GM21390 (cell line): ENCODE data around the gene NEB.
"Not testable (repeated sequence)": the region's sequence is repeated elsewhere in the genome, so short reads cannot be mapped to it uniquely, and the experiment has no call there.

Experiments used
- ATAC-seq: cut with Tn5 transposase; IDR thresholded peaks from one replicate; pipeline ENCODE4 v1.9.1; 2021; ENCODE audit not compliant: unreplicated experiment

NEB gene

DNA sequence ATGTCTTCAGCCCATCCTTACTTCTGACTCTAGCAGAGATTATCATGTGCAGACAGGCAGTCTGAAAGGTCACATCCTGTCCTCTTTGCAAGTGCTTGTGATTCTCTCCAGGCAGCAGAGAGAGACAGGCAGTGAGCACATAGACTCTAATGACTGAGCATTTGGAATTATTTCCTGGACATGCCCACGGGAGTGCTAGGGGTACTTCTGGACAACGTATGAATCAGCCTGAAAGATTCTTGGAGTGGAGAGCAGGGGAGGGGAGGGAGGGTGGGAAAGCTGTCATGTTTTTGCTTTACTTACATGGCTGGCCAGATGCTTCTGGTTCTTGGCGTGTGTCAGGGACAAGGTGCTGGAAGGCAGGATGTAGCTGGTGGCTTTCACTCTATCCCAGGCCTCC lies 174.0 kb downstream of the NEB start:
- ATAC-seq: no peak

DNA sequence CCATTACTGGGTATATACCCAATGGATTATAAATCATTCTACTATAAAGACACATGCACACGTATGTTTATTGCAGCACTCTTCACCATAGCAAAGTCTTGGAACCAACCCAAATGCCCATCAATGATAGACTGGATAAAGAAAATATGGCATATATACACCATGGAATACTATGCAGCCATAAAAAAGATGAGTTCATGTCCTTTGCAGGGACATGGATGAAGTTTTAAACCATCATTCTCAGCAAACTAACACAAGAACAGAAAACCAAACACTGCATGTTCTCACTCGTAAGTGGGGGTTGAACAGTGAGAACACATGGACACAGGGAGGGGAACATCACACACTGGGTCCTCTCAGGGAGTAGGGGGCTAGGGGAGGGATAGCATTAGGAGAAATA lies 174.8 kb downstream of the NEB start:
- not testable (repeated sequence) for ATAC-seq

DNA sequence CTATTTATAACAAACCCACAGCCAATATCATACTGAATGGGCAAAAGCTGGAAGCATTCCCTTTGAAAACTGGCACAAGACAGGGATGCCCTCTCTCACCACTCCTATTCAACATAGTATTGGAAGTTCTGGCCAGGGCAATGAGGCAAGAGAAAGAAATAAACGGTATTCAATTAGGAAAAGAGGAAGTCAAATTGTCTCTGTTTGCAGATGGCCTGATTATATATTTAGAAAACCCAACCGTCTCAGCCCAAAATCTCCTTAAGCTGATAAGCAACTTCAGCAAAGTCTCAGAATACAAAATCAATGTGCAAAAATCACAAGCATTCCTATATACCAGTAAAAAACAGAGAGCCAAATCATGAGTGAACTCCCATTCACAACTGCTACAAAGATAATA lies 176.4 kb downstream of the NEB start:
- ATAC-seq: not testable (repeated sequence)

DNA sequence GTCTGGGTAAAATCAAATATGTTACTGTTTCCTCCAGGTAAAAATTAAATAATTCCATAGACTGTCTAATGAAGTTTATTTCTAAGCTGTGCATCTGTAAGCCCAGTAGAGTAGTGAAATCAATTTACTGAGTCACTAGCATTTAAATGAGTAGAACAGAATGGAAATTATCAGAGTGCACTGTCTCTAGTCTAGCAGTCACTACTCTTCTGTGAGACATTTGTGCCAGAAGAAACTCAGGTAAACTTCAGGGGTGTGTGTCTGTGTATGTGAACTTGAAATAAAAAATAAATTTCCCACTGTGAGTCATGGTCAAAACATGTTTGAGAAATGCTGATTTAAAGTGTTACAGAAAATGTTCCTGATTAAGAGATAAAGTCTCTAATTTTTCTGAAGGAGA lies 178.2 kb downstream of the NEB start:
- ATAC-seq: no peak

DNA sequence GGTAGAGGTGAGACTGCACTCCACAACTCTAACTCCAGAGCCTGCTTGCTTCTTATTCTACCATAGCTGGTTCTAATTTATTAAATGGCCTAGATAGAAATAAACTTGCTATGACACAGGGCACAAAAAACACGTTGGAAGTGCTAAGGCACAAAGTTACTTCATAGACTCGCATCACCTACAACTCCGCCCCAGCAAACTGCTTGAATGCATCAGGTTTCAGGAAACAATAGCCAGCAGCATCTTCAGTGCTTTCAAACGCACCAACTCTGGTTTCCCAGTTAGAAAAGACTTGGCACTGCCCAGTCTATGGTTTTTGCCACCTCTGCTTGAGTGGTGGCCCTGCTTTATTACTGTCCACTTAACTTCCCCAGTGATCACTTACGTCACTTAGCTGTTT lies 182.0 kb downstream of the NEB start:
- ATAC-seq: no peak

DNA sequence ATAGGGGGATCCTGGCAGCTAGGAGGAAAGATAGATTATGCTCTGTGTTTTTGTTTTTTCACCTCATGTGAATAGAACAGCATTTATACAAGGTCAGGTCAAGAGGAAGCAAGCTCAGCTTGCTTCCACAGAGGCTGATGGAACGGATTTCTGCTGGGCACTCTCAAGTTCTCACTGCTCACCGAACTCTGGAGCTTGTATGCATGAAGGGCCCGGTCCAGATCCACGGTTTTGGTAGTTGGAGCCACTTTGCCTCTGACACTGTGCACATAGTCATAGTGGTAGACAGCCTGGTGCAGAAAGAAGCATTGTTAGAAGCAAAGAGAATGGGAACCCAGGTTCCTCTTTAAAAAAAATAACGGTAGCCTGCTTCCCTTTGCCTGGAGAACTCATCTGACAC lies 182.7 kb downstream of the NEB start:
- ATAC-seq: no peak

DNA sequence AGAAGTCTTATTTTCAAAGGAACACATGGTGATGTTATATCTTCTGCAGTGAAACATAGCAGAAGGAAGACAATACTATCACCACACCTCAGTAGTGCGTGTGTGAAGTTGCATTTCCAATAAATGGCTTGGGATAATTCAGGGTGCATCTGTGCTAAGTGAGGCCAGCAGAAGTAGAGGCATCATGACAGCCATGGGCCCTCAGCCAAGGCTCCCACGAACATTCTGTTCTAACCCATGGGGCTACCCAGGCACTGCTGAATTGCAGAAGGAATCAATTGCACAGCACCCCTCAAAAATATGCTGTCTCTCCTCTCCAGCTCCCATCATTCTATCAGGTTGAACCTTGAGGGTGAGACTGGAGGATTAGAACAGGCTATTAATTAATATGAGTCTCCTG lies 185.1 kb downstream of the NEB start:
- ATAC-seq: no peak

DNA sequence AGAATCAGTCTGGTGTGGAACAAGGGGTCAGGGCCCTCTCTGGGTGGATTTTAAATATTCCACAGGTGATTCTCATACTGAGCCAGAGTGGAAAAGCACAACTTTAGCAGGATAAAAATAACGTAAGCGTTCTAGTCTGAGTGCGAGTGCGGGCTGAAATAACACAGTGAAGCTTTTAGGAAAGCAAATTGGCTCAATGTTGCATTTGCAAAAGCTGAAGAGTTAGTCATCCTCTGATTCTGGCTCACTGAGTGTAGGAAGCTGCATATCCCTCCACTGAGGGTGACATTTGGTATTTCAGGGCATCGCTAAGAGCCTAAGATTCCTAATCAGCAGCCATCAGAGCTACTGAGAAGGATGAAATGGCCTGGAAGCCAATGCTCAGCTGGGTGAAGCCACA lies 189.8 kb downstream of the NEB start:
- ATAC-seq: no peak

DNA sequence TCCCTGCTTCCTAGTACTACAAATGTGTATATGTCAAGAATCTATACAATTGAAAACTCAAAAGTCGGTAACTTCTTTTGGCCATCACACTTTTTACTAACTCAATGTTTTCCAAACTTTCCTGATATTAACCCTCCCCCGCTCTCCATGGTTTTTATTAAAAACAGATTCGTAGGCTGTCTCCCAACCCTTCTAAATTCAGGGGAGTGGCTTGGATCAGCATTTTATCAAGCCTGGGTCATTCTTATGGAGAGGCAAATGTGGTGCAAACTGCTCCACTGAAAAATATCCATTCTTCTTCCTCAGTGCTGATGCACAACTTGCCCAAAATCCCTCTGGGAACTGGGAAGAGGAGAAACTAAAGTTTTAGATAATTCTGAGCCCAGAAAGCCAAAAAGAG lies 190.4 kb downstream of the NEB start:
- ATAC-seq: no peak

DNA sequence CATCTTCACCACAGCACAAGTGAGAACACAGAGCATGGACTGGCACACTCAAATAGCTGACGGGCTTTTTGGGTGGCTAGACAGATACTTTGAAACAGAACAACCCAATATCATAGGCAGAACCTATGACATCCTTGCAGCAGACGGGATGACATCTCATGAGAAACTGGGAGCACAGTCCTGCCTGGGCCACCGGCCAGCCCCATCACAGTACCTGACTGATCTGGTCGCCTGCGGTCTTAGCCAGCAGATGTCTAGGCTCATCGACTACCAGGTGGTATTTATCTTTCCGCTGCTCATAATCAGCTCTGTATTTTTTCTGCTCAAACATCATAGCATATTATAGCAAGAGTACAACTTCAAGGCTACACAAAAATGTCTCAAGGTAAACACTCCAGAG lies 200.3 kb downstream of the NEB start:
- no peak for ATAC-seq

DNA sequence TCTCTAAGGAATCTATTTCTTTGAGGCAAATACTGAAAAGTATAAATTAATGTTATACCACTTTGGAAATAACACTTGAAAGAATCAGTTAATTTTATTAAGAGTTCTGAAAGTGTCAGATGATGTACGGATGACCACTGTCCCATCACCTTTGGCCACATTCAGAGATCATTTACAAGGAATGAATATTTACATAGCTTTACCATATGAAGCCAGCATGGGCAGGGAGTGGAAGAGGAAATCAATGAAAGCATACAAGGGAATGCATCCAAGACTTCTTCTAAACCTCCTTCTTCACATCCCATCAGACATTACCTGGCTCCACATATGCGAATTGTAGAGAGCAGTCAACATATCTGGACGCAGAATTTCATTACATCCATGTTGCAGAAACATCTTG lies 201.1 kb downstream of the NEB start:
- ATAC-seq: no peak

DNA sequence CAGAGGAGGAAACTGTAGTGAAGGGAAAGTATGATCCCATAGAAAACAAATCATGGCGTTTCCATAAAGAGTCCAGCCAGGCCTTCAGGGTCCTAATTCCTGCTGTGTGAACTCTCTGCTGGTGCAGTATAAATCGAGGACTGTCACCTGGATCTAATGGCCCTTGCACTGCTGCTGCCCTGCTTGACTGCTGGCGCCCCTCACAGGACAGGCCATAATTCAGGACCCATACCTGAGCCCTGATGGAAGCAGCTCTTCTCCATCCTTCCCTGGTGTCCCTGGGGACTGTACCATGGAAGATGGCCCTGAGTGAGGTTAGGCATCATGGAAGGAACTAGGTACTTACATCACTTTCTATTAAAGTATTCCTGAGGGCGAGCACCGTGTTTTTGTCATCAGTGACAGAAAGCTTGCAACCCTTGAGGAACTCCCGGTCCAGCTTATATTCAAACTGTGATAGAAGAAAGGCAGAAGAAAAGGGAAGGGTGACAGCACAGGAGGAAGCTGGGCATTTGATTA lies 207.6 kb downstream of the NEB start:
- ATAC-seq: no peak

DNA sequence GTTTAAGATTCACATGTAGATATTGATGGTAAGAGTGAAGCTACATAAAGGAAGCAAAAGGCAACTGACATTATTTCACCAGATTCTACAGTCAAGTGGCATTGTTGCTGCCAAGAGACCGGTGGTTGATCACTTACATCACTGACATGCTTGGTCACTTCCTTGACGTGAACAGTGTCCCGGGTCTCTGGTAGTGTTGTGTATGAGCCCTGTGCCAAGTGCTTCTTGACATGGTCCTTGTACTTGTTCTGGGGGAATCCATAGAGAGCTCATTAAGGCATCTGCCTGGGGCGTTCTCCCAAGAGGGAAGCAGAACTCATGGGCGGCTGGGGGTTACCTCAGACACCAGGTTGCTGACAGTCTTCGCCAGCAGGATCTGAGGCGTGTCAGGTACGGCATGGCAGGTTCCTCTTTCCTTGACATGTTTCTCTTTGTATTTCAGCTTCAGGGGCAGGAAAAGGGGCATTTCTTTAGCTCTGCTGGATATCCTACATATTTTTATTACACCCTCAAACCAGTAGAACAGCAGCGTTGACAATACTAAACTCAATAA lies 208.4 kb downstream of the NEB start:
- no peak for ATAC-seq

DNA sequence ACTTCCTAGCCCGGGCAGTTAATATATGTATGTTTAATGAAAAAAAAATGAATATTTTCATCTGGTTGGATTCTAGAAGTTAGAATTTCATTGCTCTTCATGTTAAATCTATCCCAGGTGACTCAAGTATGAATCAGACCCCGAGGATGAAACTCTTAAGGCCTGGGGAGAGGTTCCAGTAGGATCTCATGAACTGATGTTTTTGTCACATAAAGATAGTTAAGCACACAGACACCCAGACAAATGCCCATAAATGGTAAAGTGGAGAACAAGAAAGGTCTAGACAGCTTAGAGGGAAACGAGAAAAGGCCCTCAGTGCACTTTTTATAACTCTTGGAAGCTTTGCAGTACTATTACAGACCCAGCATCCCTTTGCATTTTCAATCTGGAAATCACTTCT lies 210.4 kb downstream of the NEB start:
- no peak for ATAC-seq

DNA sequence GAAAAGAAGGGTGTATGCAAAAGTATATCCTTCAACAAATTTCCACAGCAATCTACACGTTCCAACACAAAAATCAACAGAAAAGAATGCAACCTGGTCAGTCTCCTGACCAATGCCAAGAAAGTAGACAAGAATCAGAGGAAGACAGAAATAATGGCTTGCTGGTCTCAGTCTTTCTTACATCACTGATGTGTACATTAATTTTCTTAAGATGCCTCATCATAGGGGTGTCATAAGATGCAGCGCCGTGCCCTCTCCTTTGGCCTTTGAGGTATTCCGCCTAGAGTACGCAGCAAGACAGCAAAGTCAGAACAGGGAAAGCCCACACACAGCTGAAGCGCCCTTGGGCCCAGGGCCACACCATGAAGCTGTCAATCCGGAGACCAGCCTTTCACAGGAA lies 211.7 kb downstream of the NEB start:
- no peak for ATAC-seq

DNA sequence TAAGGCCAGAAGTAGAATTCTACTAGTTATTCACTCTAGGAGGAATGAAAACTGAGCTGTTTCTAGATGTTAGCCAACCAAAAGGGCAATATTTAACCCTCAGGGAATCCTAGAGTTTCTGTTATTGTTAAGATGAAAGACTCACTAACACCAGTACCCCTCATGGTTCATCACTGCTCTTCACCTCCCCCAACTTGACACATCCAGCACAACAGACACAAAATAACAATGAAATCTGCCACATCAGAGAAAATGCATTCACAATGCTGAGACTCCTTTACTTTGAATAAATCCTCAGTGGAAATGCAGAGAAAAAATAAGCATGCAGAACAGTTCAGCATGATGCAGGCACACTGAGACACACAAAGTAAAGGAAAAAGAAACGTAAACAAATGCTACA lies 213.3 kb downstream of the NEB start:
- ATAC-seq: no peak

DNA sequence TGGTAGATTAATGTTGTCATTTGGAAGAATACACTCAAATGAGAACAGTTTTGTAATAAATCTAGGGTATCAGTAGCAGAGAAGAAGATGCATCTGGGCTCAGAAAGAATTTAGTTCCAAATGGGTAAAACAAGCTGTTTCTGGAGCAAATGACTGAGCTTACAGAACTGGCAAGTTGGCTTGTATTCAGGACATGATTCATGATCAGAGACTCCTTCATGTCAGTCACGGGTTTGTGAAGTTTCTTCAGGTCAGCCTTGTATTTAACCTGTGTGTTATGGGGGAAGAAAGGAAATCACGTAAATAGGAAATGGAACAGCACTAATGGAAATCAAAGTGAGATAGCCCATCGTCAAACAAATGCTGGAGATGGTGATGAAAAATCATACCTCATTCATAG lies 215.5 kb downstream of the NEB start:
- ATAC-seq: no peak

DNA sequence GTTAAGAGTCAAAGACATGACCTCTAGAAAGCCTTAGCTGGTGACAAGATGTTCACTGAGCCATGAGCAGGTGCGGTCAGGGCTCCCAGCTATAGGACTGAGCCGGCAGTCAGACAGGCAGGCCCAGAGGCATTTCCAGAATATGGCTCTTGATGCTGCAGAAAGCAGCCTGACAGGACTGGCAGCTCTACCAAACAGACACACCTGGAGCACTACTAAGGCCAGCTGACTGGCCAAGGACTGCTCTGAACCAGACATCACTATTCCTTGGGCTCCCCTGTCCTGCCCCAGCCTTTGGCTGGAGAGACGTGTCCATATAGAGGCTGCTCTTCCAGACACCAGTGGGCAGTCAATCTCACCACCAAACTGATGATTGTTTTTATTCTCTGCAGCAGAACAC lies 225.8 kb downstream of the NEB start:
- ATAC-seq: no peak

DNA sequence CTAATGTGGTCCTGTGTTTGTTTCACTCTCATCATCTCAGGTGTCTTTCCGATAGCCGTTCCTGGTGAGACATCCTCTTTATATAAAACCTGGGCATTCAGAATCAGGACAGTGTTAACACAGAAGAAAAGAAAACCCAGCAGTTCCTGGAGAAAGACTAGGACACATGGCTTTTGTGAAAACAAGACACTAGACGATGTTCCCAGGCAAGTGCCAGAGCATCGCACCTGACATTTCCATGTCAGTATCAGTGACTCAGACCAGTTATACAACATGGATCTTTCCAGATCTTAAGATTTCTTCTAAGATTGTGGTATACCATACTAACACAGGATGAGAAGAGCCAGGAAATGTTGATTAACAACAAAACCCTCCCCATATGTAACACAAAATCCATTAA lies 228.1 kb downstream of the NEB start:
- no peak for ATAC-seq

DNA sequence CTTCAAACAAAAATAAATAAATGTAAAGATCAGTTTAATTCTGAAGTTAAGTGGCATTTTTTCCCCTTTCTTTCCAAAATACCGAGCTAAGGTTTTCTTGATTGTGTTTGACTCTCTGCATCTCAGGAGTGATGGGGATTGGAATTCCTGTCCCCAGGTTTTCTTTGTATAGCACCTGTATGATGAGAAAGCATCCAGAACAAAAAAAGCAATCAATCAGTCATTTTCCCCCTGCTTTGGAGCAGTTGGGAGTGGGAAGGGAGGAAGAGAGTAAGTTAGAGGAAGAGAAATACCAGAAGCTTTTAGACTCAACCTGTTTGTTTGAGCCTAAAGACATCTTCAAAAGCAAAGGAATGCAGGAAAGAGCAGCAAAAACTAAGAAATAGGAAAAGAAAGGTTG lies 236.1 kb downstream of the NEB start:
- no peak for ATAC-seq

DNA sequence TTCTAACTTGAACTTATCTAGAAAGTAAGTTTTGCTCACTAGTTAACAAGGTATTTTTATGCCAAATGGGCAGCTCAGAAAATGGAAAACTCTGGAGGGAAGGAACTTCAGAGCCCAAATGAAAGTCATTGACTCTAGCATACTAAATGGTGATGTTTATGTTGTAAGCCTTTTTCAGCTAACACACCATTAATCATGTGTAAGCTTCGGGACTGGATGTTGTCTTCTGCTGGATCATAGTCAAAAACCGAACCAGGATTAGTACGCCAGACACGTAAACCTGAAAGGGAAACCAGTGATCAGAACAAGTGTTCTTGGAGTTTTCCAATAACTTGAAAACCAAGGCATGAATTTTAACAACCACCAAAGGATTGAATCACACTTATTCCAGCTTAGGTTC lies 242.8 kb downstream of the NEB start:
- no peak for ATAC-seq

DNA sequence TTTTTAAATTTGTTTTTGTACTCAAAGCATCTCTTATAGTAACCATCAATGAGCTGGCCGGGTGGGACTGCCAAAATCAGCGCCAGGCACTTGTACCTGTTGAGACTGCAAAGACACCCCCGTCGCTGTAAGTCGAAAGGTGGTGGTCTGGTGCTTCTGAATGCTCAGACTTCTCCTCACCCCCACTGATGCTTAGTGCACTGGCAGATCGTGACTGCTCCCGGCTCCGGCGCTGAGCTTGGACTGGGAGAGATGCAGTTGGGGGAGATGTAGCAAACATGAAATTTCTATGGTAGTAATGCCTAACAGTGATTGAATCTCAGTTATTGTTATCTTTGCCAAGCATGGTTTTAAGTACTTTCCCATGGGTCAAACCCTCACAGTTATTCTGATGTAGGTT lies 244.0 kb downstream of the NEB start:
- ATAC-seq: no peak

DNA sequence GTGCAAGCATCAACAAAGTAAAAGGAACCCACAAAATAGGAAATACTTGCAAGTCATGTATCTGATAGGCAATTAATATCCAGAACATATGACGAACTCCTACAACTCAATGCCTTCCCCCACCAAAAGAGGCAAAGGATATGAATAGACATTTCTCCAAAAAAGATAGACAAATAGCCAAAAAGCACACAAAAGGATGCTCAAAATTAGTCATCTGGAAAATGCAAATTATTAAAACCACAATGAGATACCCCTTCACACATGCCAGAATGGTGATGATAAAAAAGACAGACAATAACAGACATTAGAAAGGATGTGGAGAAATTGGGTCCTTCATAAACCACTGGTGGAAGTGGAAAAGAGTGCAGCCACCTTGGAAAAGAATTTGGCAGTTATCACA lies 248.2 kb downstream of the NEB start:
- ATAC-seq: no peak

DNA sequence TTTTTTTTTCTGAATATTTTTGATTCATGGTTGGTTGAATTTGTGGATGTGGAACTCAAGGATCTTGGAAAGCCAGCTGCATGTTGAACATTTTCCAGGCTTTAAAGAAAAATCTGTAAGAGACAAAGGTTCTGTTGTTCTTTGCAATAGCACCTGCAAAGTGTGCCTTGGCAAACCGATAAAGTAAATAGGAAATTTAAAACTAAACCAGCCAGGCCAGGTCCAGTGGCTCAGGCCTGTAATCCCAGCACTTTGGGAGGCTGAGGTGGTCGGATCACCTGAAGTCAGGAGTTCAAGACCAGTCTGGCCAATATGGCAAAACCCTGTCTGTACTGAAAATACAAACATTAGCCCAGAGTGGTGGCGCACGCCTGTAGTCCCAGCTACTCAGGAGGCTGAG lies 250.2 kb downstream of the NEB start:
- no peak for ATAC-seq
